PFSK-1 (cell line): ENCODE data around the gene B3GNT4.

ENCODE experiments used
- POLR2AphosphoS5 ChIP-seq: IDR thresholded peaks from 2 replicates; pipeline ENCODE4 v1.6.1; 2012; ENCODE audit warnings: low read depth, mild to moderate bottlenecking, control low read depth, low read length, moderate library complexity
- TF ChIP-seq, protein P1 (sequence below), 2 experiments: IDR thresholded peaks; 2 replicates each; pipeline versions ENCODE4 v1.6.1 to v1.8.0; 2011 to 2012; ENCODE audit warnings: low read depth in 2 of 2, low read length in 2 of 2, control low read depth in 1 of 2, inconsistent platforms in 1 of 2, mild to moderate bottlenecking in 1 of 2, moderate library complexity in 1 of 2; ENCODE audit not compliant: insufficient read depth in 1 of 2

DNA sequence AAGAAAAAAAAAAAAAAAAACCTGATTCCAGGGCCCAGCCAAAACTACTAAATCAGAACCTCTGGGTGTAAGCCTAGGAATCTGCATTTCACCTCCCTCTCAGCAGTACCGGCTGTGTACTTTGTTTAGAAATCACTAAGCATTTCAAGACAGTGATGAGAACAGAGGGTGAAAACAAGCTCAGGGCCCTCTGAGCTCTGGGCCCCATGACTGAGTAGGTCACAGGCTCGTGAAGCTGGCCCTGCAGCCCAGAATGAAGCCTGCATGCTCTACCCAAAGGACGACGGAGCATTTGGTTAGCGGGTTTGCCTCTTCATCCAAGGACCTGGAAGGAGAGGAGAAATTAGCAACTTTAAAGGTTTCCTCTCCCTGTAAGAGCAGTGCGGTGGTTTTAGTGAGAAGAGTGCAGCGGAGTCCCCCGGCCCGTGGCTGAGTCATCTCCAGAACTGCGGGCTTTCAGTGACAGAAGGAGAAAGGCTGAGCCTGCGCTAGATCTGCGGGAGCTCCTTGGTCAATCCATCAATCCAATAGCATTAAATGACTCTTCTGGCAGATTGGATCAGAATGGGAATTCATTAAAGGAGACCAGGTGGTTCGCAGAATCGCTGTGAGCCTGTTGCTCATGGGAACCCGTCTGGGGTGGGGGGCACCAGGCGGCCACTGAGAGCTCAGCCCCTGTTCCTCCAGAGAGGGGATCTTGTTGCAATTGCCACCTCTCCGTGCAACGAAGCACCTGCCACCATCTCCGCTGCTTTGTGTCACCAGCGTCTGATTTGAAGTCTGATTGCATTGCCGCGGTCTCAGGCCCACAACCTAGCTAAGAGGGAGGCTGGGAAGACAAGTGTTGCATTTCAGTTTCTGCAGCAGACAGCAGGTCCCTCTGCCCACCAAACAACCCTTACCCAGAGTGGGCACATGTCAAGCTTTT, 36.8 kb upstream of the B3GNT4 start:
- TF ChIP-seq, protein P1, sequence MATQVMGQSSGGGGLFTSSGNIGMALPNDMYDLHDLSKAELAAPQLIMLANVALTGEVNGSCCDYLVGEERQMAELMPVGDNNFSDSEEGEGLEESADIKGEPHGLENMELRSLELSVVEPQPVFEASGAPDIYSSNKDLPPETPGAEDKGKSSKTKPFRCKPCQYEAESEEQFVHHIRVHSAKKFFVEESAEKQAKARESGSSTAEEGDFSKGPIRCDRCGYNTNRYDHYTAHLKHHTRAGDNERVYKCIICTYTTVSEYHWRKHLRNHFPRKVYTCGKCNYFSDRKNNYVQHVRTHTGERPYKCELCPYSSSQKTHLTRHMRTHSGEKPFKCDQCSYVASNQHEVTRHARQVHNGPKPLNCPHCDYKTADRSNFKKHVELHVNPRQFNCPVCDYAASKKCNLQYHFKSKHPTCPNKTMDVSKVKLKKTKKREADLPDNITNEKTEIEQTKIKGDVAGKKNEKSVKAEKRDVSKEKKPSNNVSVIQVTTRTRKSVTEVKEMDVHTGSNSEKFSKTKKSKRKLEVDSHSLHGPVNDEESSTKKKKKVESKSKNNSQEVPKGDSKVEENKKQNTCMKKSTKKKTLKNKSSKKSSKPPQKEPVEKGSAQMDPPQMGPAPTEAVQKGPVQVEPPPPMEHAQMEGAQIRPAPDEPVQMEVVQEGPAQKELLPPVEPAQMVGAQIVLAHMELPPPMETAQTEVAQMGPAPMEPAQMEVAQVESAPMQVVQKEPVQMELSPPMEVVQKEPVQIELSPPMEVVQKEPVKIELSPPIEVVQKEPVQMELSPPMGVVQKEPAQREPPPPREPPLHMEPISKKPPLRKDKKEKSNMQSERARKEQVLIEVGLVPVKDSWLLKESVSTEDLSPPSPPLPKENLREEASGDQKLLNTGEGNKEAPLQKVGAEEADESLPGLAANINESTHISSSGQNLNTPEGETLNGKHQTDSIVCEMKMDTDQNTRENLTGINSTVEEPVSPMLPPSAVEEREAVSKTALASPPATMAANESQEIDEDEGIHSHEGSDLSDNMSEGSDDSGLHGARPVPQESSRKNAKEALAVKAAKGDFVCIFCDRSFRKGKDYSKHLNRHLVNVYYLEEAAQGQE (IDR thresholded peaks at IDR 0.05; ENCODE audit: insufficient read depth in 1 of 2, low read depth in 2 of 2, low read length in 2 of 2) = no peak
- TF ChIP-seq POLR2AphosphoS5 = no peak
